Glutamatergic neuron (in vitro differentiated cells): ENCODE measurements around the gene PITX1. TPM values are rescaled to one million over a fixed set of nuclear protein-coding genes. Genes with fewer than 3 reads are reported as not detected.
A peak's percentile ranks its signal among the peaks of the same experiment; 100 is the strongest.

Source experiments
- DNase-seq: peaks from one replicate; pipeline ENCODE4 v3.0.0; 2022
- H3K27ac Mint-ChIP-seq: one replicate; pipeline ENCODE4 v1.8.0; 2020; ENCODE audit warnings: mild to moderate bottlenecking, mixed read lengths, inconsistent platforms; ENCODE audit not compliant: unreplicated experiment
- H3K27me3 Mint-ChIP-seq: one replicate; pipeline ENCODE4 v1.8.0; 2020; ENCODE audit warnings: mild to moderate bottlenecking, moderate library complexity, mixed read lengths, inconsistent platforms; ENCODE audit not compliant: unreplicated experiment
- H3K36me3 Mint-ChIP-seq: one replicate; pipeline ENCODE4 v1.8.0; 2020; ENCODE audit warnings: mild to moderate bottlenecking, mixed read lengths, inconsistent platforms; ENCODE audit not compliant: unreplicated experiment
- H3K4me1 Mint-ChIP-seq: one replicate; pipeline ENCODE4 v1.8.0; 2020; ENCODE audit warnings: mild to moderate bottlenecking, low read depth, mixed read lengths, inconsistent platforms; ENCODE audit not compliant: unreplicated experiment
- H3K4me3 Mint-ChIP-seq: one replicate; pipeline ENCODE4 v1.8.0; 2020; ENCODE audit warnings: mild to moderate bottlenecking, mixed read lengths, inconsistent platforms; ENCODE audit not compliant: unreplicated experiment
- H3K9me3 Mint-ChIP-seq: one replicate; pipeline ENCODE4 v1.8.0; 2020; ENCODE audit warnings: mild to moderate bottlenecking, moderate library complexity, mixed read lengths, inconsistent platforms; ENCODE audit not compliant: unreplicated experiment
- CTCF ChIP-seq: fragments of 200-600 bp; sonication (generic); IDR thresholded peaks from one replicate; pipeline ENCODE4 v1.5.0; 2021; ENCODE audit not compliant: partially characterized antibody, unreplicated experiment
- total RNA-seq: library from RNA; stranded (reverse); fragmentation: NEBNext Ultra II Directional; extraction: Animal tissue kit (Norgen Biotek cat#: 25700); gene quantifications from one replicate; pipeline ENCODE4 v1.2.1, GENCODE V29; 2021; ENCODE audit not compliant: unreplicated experiment

Gene PITX1
- total RNA-seq, 1 donor from 2014 or later: 0.76 TPM

GRCh38 chr5:135032999-135033861 lies 798 bp downstream of the PITX1 start:
- H3K27me3 Mint-ChIP-seq: peaks cover 48% of the 10 kb centered on the region
- no peak for TF ChIP-seq CTCF
- peaks cover 6% of the 10 kb centered on the region for H3K4me1 Mint-ChIP-seq
- peak overlapping the region; percentile 36 for H3K4me3 Mint-ChIP-seq
- DNase-seq: no peak
- H3K9me3 Mint-ChIP-seq: peaks cover 17% of the 10 kb centered on the region
- H3K36me3 Mint-ChIP-seq: no peaks in the 10 kb centered on the region
- no peak overlapping the region for H3K27ac Mint-ChIP-seq

- Mint-ChIP-seq H3K27me3 (peaks cover 48% of the 10 kb centered on the region), H3K27ac (peak overlapping the region; percentile 68), H3K4me3 (peak overlapping the region; percentile 78)
These were observed 1.4 kb downstream of the PITX1 start for GRCh38 chr5:135032695-135032998.

GRCh38 chr5:135031813-135032694 lies 2.0 kb downstream of the PITX1 start:
- peaks cover 53% of the 10 kb centered on the region for H3K27me3 Mint-ChIP-seq
- H3K27ac Mint-ChIP-seq: peak overlapping the region; percentile 35

More at GRCh38 chr5:135032695-135032998, 1.4 kb downstream of the PITX1 start:
- peaks cover 6% of the 10 kb centered on the region for H3K4me1 Mint-ChIP-seq
- H3K36me3 Mint-ChIP-seq: no peaks in the 10 kb centered on the region
- DNase-seq: no peak
- no peak for TF ChIP-seq CTCF
- H3K9me3 Mint-ChIP-seq: peaks cover 13% of the 10 kb centered on the region

GRCh38 chr5:135030956-135031812 lies 2.8 kb downstream of the PITX1 start:
- peaks cover 5% of the 10 kb centered on the region for H3K36me3 Mint-ChIP-seq
- H3K27me3 Mint-ChIP-seq: peaks cover 60% of the 10 kb centered on the region
- H3K9me3 Mint-ChIP-seq: peaks cover 19% of the 10 kb centered on the region
- peaks cover 7% of the 10 kb centered on the region for H3K4me1 Mint-ChIP-seq
- H3K4me3 Mint-ChIP-seq: no peak overlapping the region
- TF ChIP-seq CTCF: no peak
- no peak overlapping the region for H3K27ac Mint-ChIP-seq
- DNase-seq: no peak

More at GRCh38 chr5:135031813-135032694, 2.0 kb downstream of the PITX1 start:
- H3K9me3 Mint-ChIP-seq: peaks cover 14% of the 10 kb centered on the region
- no peak for DNase-seq
- TF ChIP-seq CTCF: no peak
- H3K4me1 Mint-ChIP-seq: peaks cover 6% of the 10 kb centered on the region
- H3K4me3 Mint-ChIP-seq: peak overlapping the region; percentile 39
- H3K36me3 Mint-ChIP-seq: no peaks in the 10 kb centered on the region
